GM03348 (cell line): ENCODE data around the gene TNIK.
A peak's percentile ranks its signal among the peaks of the same experiment; 100 is the strongest.

Source experiments
- DNase-seq: peaks from one replicate; pipeline ENCODE4 v3.0.0; 2012; ENCODE audit warnings: low spot score

The TNIK gene

GRCh38 chr3:171189394-171190080, 270.7 kb downstream of the TNIK start:
- DNase-seq: no peak

- peak; percentile 37 for DNase-seq
Observed at GRCh38 chr3:171187706-171188290, 272.4 kb downstream of the TNIK start.

- DNase-seq: no peak
Observed at GRCh38 chr3:171186817-171187500, 273.2 kb downstream of the TNIK start.

GRCh38 chr3:171186383-171186782, 273.8 kb downstream of the TNIK start:
- peak; percentile 32 for DNase-seq

- no peak for DNase-seq
Observed at GRCh38 chr3:171185959-171186358, 274.2 kb downstream of the TNIK start.

GRCh38 chr3:171184372-171184771, 275.8 kb downstream of the TNIK start:
- no peak for DNase-seq

- DNase-seq: peak; percentile 42
Observed at GRCh38 chr3:171183042-171183441, 277.2 kb downstream of the TNIK start.

GRCh38 chr3:171181907-171182690, 278.1 kb downstream of the TNIK start:
- DNase-seq: peak; percentile 24

GRCh38 chr3:171178714-171179113, 281.5 kb downstream of the TNIK start:
- DNase-seq: peak; percentile 27

GRCh38 chr3:171177553-171177952, 282.7 kb downstream of the TNIK start:
- no peak for DNase-seq

GRCh38 chr3:171177056-171177455, 283.1 kb downstream of the TNIK start:
- DNase-seq: no peak

- no peak for DNase-seq
Observed at GRCh38 chr3:171176244-171176933, 283.8 kb downstream of the TNIK start.

- DNase-seq: peak; percentile 43
Observed at GRCh38 chr3:171175741-171176234, 284.4 kb downstream of the TNIK start.

GRCh38 chr3:171173736-171174135, 286.5 kb downstream of the TNIK start:
- DNase-seq: no peak

- no peak for DNase-seq
Observed at GRCh38 chr3:171172070-171172469, 288.1 kb downstream of the TNIK start.

- DNase-seq: no peak
Observed at GRCh38 chr3:171169866-171170265, 290.3 kb downstream of the TNIK start.

GRCh38 chr3:171169443-171169842, 290.8 kb downstream of the TNIK start:
- no peak for DNase-seq

GRCh38 chr3:171168551-171168950, 291.7 kb downstream of the TNIK start:
- DNase-seq: no peak

- DNase-seq: peak; percentile 51
Observed at GRCh38 chr3:171168086-171168485, 292.1 kb downstream of the TNIK start.

GRCh38 chr3:171165983-171166382, 294.2 kb downstream of the TNIK start:
- no peak for DNase-seq

GRCh38 chr3:171165499-171165921, 294.7 kb downstream of the TNIK start:
- DNase-seq: no peak

GRCh38 chr3:171164067-171164465, 296.1 kb downstream of the TNIK start:
- DNase-seq: no peak
